Hepatocyte (in vitro differentiated cells): Measurements from ENCODE around the gene TMEM135.

Experiments
- CTCF ChIP-seq: fragments of 200-600 bp; sonication (generic); IDR thresholded peaks from 2 replicates; pipeline ENCODE4 v1.5.1; 2016; ENCODE audit warnings: antibody characterized with exemption, mild to moderate bottlenecking; ENCODE audit not compliant: poor library complexity
- EZH2 ChIP-seq: fragments of 200-600 bp; sonication (generic); IDR thresholded peaks from 2 replicates; pipeline ENCODE4 v1.6.1; 2016; ENCODE audit warnings: antibody characterized with exemption, mild to moderate bottlenecking, borderline replicate concordance
- EZH2phosphoT487 ChIP-seq: fragments of 200-600 bp; sonication (generic); IDR thresholded peaks from one replicate; pipeline ENCODE4 v1.6.1; 2018; ENCODE audit warnings: antibody characterized with exemption, mild to moderate bottlenecking, low read depth, moderate library complexity; ENCODE audit not compliant: unreplicated experiment, severe bottlenecking

- TF ChIP-seq CTCF = no peak
- TF ChIP-seq EZH2phosphoT487 = no peak
- TF ChIP-seq EZH2 = no peak
Measured at GRCh38 chr11:87043894-87044293, 6.2 kb downstream of the TMEM135 start.
